ENCODE measurements around the gene SELPLG.
"Not testable (repeated sequence)": the region's sequence is repeated elsewhere in the genome, so short reads cannot be mapped to it uniquely, and the experiment has no call there.

Gene SELPLG

GRCh38 chr12:108619369-108620160 is 14.1 kb downstream of the SELPLG start:
- peak; percentile 76 for DNase-seq (ENCODE audit: low read depth, low spot score)

GRCh38 chr12:108618953-108619274 is 14.8 kb downstream of the SELPLG start:
- DNase-seq (ENCODE audit: low read depth, low spot score), result not testable (repeated sequence)

GRCh38 chr12:108618079-108618952 is 15.4 kb downstream of the SELPLG start:
- peak; percentile 93 for DNase-seq (ENCODE audit: low read depth, low spot score)

GRCh38 chr12:108616941-108617858 is 16.5 kb downstream of the SELPLG start:
- no peak for DNase-seq (ENCODE audit: low read depth, low spot score)

- no peak for DNase-seq (ENCODE audit: low read depth, low spot score)
These were observed 17.3 kb downstream of the SELPLG start for GRCh38 chr12:108616359-108616758.

- DNase-seq (ENCODE audit: low read depth, low spot score), result no peak
These were observed 17.8 kb downstream of the SELPLG start for GRCh38 chr12:108615918-108616317.

GRCh38 chr12:108614639-108615038 is 19.1 kb downstream of the SELPLG start:
- no peak for DNase-seq (ENCODE audit: low read depth, low spot score)

- DNase-seq (ENCODE audit: low read depth, low spot score), result no peak
These were observed 19.7 kb downstream of the SELPLG start for GRCh38 chr12:108614041-108614440.

GRCh38 chr12:108613548-108613947 is 20.1 kb downstream of the SELPLG start:
- DNase-seq (ENCODE audit: low read depth, low spot score), result no peak

GRCh38 chr12:108612788-108613282 is 20.9 kb downstream of the SELPLG start:
- DNase-seq (ENCODE audit: low read depth, low spot score), result peak; percentile 74

- peak; percentile 77 for DNase-seq (ENCODE audit: low read depth, low spot score)
These were observed 21.7 kb downstream of the SELPLG start for GRCh38 chr12:108611884-108612415.

GRCh38 chr12:108610856-108611605 is 22.7 kb downstream of the SELPLG start:
- DNase-seq (ENCODE audit: low read depth, low spot score), result no peak

- DNase-seq (ENCODE audit: low read depth, low spot score), result no peak
These were observed 23.3 kb downstream of the SELPLG start for GRCh38 chr12:108610336-108610815.

GRCh38 chr12:108609537-108610335 is 24.0 kb downstream of the SELPLG start:
- no peak for DNase-seq (ENCODE audit: low read depth, low spot score)

- no peak for DNase-seq (ENCODE audit: low read depth, low spot score)
These were observed 25.1 kb downstream of the SELPLG start for GRCh38 chr12:108608616-108609015.

- no peak for DNase-seq (ENCODE audit: low read depth, low spot score)
These were observed 25.6 kb downstream of the SELPLG start for GRCh38 chr12:108607981-108608600.

- DNase-seq (ENCODE audit: low read depth, low spot score), result no peak
These were observed 27.2 kb downstream of the SELPLG start for GRCh38 chr12:108606492-108606891.

- DNase-seq (ENCODE audit: low read depth, low spot score), result no peak
These were observed 27.8 kb downstream of the SELPLG start for GRCh38 chr12:108605690-108606406.

Data from ELF-1 (cell line).